K562 (cell line): Measurements from ENCODE around the gene GPR107. TPM values are rescaled to one million over a fixed set of nuclear protein-coding genes. Genes with fewer than 3 reads are reported as not detected.

Experiments used
- BRD9 ChIP-seq: fragments of 450-650 bp; IDR thresholded peaks from 2 replicates; pipeline ENCODE4 v1.6.1; 2018; ENCODE audit warnings: low read depth; ENCODE audit not compliant: partially characterized antibody
- CBX5 ChIP-seq: IDR thresholded peaks from 2 replicates; pipeline ENCODE4 v1.6.1; 2014; ENCODE audit warnings: low read depth, borderline replicate concordance
- CREB3 ChIP-seq: fragments of 450-650 bp; conservative IDR thresholded peaks from 2 replicates; pipeline ENCODE4 v1.6.1; 2016; ENCODE audit warnings: missing genetic modification characterization, low read depth, mild to moderate bottlenecking, missing compliant biosample characterization, moderate library complexity
- CTBP1 ChIP-seq: fragments of 450-650 bp; IDR thresholded peaks from 2 replicates; pipeline ENCODE4 v1.6.1; 2016; ENCODE audit warnings: borderline replicate concordance
- HDAC2 ChIP-seq: fragments of 450-650 bp; IDR thresholded peaks from 2 replicates; pipeline ENCODE4 v1.6.1; 2016; ENCODE audit warnings: mild to moderate bottlenecking
- HMBOX1 ChIP-seq: sonication (generic); IDR thresholded peaks from 2 replicates; pipeline ENCODE4 v1.6.1; 2016
- IRF1 ChIP-seq: sonication (generic); formaldehyde crosslinking; IDR thresholded peaks from 2 replicates; pipeline ENCODE4 v1.8.0; 2022; ENCODE audit warnings: missing genetic modification reagents, mild to moderate bottlenecking, borderline replicate concordance
- NR2C2 ChIP-seq, 2 experiments: fragments of 200-800 bp in 1 of 2; sonication (Bioruptor generic) in 1 of 2; sonication (generic) in 1 of 2; formaldehyde crosslinking in 1 of 2; IDR thresholded peaks; 2 replicates each; pipeline versions ENCODE4 v1.6.1 to v1.8.0; 2016 to 2022; ENCODE audit warnings: mild to moderate bottlenecking in 1 of 2, missing compliant biosample characterization in 1 of 2, missing genetic modification characterization in 1 of 2, missing genetic modification reagents in 1 of 2
- PHF20 ChIP-seq: fragments of 450-650 bp; IDR thresholded peaks from 2 replicates; pipeline ENCODE4 v1.6.1; 2018; ENCODE audit not compliant: partially characterized antibody
- PHTF2 ChIP-seq: fragments of 250-450 bp; sonication (Bioruptor Pico); IDR thresholded peaks from 2 replicates; pipeline ENCODE4 v1.5.0; 2021; ENCODE audit warnings: mild to moderate bottlenecking
- STAT5B ChIP-seq: fragments of 250-450 bp; sonication (Bioruptor Pico); IDR thresholded peaks from 2 replicates; pipeline ENCODE4 v1.8.0; 2021; ENCODE audit warnings: mild to moderate bottlenecking, inconsistent platforms
- ZBTB11 ChIP-seq, 3 experiments: fragments of 200-800 bp in 1 of 3; fragments of 250-450 bp in 1 of 3; fragments of 450-650 bp in 1 of 3; sonication (Bioruptor Pico) in 1 of 3; sonication (Bioruptor generic) in 1 of 3; formaldehyde crosslinking in 1 of 3; IDR thresholded peaks; 2 replicates each; pipeline versions ENCODE4 v1.6.1 to v1.8.0; 2016 to 2022; ENCODE audit warnings: mild to moderate bottlenecking in 2 of 3, missing genetic modification characterization in 2 of 3, missing compliant biosample characterization in 1 of 3, moderate library complexity in 1 of 3
- ZNF143 ChIP-seq: sonication (generic); formaldehyde crosslinking; IDR thresholded peaks from 2 replicates; pipeline ENCODE4 v1.9.0; 2022; ENCODE audit warnings: mild to moderate bottlenecking, missing genetic modification reagents
- ZNF347 ChIP-seq: fragments of 450-650 bp; formaldehyde crosslinking; IDR thresholded peaks from 2 replicates; pipeline ENCODE4 v1.4.0; 2020; ENCODE audit warnings: low read depth, mild to moderate bottlenecking, moderate library complexity
- ZNF41 ChIP-seq: fragments of 250-450 bp; sonication (Bioruptor Pico); conservative IDR thresholded peaks from 2 replicates; pipeline ENCODE4 v1.4.0; 2020; ENCODE audit warnings: mild to moderate bottlenecking
- ZNF449 ChIP-seq: fragments of 250-450 bp; sonication (Bioruptor Pico); IDR thresholded peaks from 2 replicates; pipeline ENCODE4 v1.8.0; 2022; ENCODE audit warnings: moderate library complexity, mild to moderate bottlenecking, inconsistent platforms
- ZNF589 ChIP-seq: fragments of 200-800 bp; sonication (Bioruptor generic); IDR thresholded peaks from 2 replicates; pipeline ENCODE4 v1.6.1; 2016; ENCODE audit warnings: low read depth, missing genetic modification characterization, missing compliant biosample characterization
- polyA plus RNA-seq, 8 experiments: library from polyadenylated mRNA; depleted of rRNA in 4 of 8; stranded (reverse) in 5 of 8; unstranded in 3 of 8; fragments of >200 nt; fragmentation: Nextera tagmentation in 2 of 8; fragmentation: Illumina TruSeq in 1 of 8; extraction: Ambion mirVana in 2 of 8; extraction: Trizol in 1 of 8; gene quantifications; 2 replicates each; pipeline versions ENCODE4 v1.2.1 to v1.2.3, GENCODE V29; 2011 to 2014; ENCODE audit warnings: inconsistent platforms in 1 of 8, missing spikeins in 1 of 8
- total RNA-seq, 7 experiments: library from RNA; depleted of rRNA in 6 of 7; stranded (reverse); fragments of >200 nt in 6 of 7; fragmentation: Illumina TruSeq in 2 of 7; extraction: Trizol in 2 of 7; gene quantifications; 2 replicates each; pipeline versions ENCODE4 v1.2.1 to v1.2.3, GENCODE V29; 2011 to 2021; ENCODE audit warnings: low replicate concordance in 1 of 7

Gene GPR107
- total and polyA plus RNA-seq, 9 of the 15 experiments (the other 6 are each of a cell fraction or from before 2014, with no cell fraction given): 3.2 to 34.6 (median 14.4) TPM

GRCh38 chr9:130043654-130044623 lies 9.8 kb upstream of the GPR107 start (continued):
- TF ChIP-seq NR2C2 (CRISPR knock-in tag; IDR thresholded peaks at IDR 0.05) (no peak), NR2C2 (tag; IDR thresholded peaks at IDR 0.05) (0 out of 2 replicates have a peak, but pooled peaks have one; percentile 35), PHTF2 (CRISPR knock-in tag) (no peak), CTBP1 (peak; percentile 57; the same call in 1 of the 2 replicates), ZBTB11 (CRISPR knock-in tag; IDR thresholded peaks at IDR 0.05) (peak in 1 of 3 experiments; percentile 51; a peak in 2 of 6 replicates), CREB3 (tag) (peak; percentile 80), ZNF589 (CRISPR knock-in tag) (peak; percentile 80; the same call in 1 of the 2 replicates), HDAC2 (peak; percentile 100), HMBOX1 (peak; percentile 59; the same call in 1 of the 2 replicates), ZNF347 (CRISPR knock-in tag) (no peak), STAT5B (no peak), CBX5 (no peak), BRD9 (no peak), ZNF143 (no peak), ZNF449 (CRISPR knock-in tag) (0 out of 2 replicates have a peak, but pooled peaks have one; percentile 68), ZNF41 (no peak), PHF20 (no peak), IRF1 (CRISPR knock-in tag) (no peak)
